22Rv1 (cell line): ENCODE data around the gene ADGRD1.

Experiments used
- H3K27ac ChIP-seq: fragments of 450-650 bp; 2 replicates; pipeline ENCODE4 v1.5.1; 2017
- CTCF ChIP-seq: fragments of 450-650 bp; IDR thresholded peaks from 2 replicates; pipeline ENCODE4 v1.5.1; 2017; ENCODE audit warnings: mild to moderate bottlenecking
- ZFX ChIP-seq: fragments of 450-650 bp; IDR thresholded peaks from 2 replicates; pipeline ENCODE4 v1.6.1; 2017; ENCODE audit warnings: antibody characterized with exemption, borderline replicate concordance

The ADGRD1 gene

GRCh38 chr12:131013118-131013517 is 59.4 kb downstream of the ADGRD1 start:
- no peak for TF ChIP-seq CTCF
- no peak for TF ChIP-seq ZFX
- H3K27ac ChIP-seq, result no peak overlapping the region

DNA sequence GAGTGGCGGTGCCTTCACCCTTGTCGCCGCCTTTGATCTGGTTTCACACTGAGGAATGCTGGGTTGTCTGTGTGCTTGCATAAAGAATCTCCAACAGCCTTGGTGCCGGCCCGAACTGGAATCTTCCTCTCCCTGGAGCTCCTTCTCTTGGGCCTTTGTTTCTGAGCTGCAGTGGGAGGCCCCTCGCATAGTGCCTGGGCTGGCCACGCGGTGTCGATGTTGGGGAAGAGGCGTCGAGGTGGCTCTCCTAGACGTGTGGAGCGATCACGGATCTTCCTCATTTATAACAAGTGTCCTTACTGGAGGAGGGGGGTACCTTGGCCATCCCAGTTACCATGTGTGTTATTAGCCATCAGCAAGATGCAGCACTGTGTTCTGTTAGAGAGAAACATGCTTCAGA is 60.6 kb downstream of the ADGRD1 start:
- no peak overlapping the region for H3K27ac ChIP-seq
- no peak for TF ChIP-seq ZFX

DNA sequence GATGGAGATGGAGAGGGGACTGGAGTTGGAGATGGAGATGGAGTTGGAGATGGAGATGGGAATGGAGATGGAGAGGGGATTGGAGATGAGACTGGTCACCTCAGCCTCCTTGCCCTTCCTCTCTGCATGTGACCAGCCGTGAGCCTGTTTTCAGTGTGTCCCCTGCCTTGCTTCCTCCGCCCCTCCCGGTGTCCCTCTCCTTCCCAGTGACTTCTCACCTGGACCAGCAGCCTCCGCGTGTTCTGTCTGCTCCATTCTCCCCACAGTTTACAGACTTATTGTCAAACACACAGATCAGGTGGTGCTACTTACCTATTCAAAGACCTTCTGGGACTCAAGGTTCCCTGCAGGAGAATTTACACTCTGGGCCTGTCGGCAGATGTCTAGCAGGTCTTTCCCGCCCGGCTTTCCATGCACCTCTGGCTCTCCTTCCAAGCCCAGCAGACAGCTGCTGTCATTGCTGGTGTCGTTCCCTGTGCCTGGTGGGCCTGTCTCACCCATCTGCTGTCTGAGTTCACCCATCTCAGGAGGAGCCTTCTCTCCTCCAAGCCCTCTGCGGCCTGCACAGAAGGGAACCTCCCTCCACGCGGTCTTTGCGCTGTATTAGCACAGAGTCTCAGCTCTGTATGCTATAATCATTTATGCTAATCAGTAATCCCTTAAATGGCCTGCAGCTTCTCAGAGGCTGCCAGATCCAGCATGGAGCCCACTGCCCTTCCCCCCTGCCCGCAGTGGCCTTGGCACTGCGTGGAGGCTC is 62.1 kb downstream of the ADGRD1 start:
- no peak overlapping the region for H3K27ac ChIP-seq
- TF ChIP-seq CTCF (no peak), ZFX (no peak)

GRCh38 chr12:131017477-131017991 is 63.8 kb downstream of the ADGRD1 start:
- no peak for TF ChIP-seq ZFX
- TF ChIP-seq CTCF, result no peak
- H3K27ac ChIP-seq, result no peak overlapping the region

- H3K27ac ChIP-seq, result no peak overlapping the region
- TF ChIP-seq CTCF (no peak), ZFX (no peak)
These were observed 64.4 kb downstream of the ADGRD1 start for GRCh38 chr12:131018019-131018620.

DNA sequence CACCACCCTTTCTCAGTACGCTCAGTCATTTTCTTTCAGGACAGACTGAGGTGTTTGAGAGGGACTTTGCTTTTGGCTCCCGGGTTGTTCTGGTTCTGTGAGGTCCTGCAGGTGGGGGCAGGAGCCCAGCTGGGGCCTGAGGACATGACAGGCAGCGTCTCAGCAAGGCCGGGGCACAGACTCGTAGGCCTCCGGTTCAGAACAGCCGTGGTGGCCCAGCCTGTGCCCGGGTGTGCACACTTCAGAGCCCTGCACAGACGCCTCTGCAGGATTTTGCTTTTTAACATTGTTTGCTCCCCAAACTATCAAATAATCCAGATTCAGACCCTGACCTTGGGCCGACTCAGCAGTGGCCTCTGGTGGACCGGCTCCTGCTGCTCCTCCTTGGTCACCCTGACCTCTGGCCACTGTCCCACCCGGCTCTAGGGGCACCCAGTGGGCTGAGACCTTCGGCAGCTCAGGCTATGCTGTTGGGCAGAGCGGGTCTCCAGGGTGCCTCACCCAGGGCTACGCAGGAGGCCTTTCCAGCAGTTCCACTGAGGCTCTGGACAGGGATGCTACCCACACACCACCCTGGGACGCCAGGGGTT is 65.2 kb downstream of the ADGRD1 start:
- no peak overlapping the region for H3K27ac ChIP-seq
- TF ChIP-seq CTCF (no peak; the same call in 1 of the 2 replicates), ZFX (no peak)

DNA sequence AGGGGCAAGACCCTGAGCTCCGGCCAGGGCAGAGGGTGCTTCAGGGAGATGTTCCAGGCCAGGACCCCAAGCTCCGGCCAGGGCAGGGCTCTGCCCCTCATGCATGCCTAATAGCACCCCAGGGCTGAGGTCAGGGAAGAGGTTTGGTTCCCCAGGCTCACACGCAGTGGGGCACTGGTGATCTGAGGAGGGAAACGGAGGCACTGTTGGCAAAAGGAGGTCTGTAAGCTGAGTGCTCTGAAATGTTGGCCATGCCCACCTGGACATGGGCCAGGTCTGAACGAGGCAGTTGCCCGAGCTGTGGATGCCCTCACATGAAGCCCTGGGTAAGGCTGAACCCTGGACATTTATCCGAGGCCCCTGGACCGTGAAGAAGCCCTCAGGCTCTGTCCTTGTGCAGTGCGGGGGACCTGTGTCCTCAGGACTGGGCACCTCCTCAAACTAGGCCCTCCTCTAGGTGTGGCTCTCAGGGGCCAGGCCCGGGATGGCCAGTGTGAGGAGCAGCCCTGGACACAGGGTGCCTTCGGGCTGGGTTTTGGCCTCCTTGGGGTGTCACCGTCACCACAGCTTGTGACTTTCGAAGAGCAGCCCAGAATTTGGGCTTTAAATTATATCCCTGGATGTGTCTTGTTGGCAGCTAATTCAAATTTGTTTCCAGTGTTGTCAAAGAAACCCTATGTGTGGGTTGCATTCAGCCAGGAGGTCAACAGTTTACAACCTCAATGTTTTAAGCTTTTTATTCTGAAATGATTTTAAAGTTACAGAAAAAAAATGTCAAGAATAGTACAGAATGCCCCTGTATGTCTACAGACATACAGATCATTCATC is 66.8 kb downstream of the ADGRD1 start:
- no peak for TF ChIP-seq ZFX
- TF ChIP-seq CTCF, result no peak
- no peak overlapping the region for H3K27ac ChIP-seq
